Kidney (tissue), 14 donors: ENCODE data around the gene SYTL2. TPM values are rescaled to one million over a fixed set of nuclear protein-coding genes. Genes with fewer than 3 reads are reported as not detected.

Experiments used
- DNase-seq, 5 donors: peaks; one replicate each; pipeline ENCODE4 v3.0.0-alpha.2; 2013 to 2020
- FAIRE-seq: peaks from 2 replicates; lab custom pipeline; 2012; peaks lifted over from hg19 to GRCh38; lab: Jason Lieb, UNC
- H3K27ac ChIP-seq, 2 donors: one replicate each; pipeline ENCODE4 v1.7.0; 2013; ENCODE audit warnings: low read depth in 2 of 2, low read length in 2 of 2, inconsistent platforms in 1 of 2
- H3K27me3 ChIP-seq: one replicate; pipeline ENCODE4 v1.7.1; 2013; ENCODE audit warnings: low read length, inconsistent platforms; ENCODE audit not compliant: control insufficient read depth, insufficient read depth
- H3K36me3 ChIP-seq, 3 donors: one replicate each; pipeline versions ENCODE4 v1.7.0 to v1.7.1; 2013; ENCODE audit warnings: low read length in 3 of 3, control low read depth in 1 of 3, inconsistent platforms in 1 of 3; ENCODE audit not compliant: insufficient read depth in 3 of 3, control insufficient read depth in 2 of 3
- H3K4me1 ChIP-seq, 3 donors: one replicate each; pipeline versions ENCODE4 v1.7.0 to v1.7.1; 2013; ENCODE audit warnings: low read length in 3 of 3, inconsistent platforms in 1 of 3, low read depth in 1 of 3; ENCODE audit not compliant: control insufficient read depth in 2 of 3, insufficient read depth in 2 of 3
- H3K4me3 ChIP-seq, 3 donors: one replicate each; pipeline versions ENCODE4 v1.7.0 to v1.8.1; 2013; ENCODE audit warnings: low read length in 3 of 3, control low read depth in 1 of 3, inconsistent platforms in 1 of 3
- H3K9ac ChIP-seq, 3 donors: one replicate each; pipeline versions ENCODE4 v1.7.0 to v1.7.1; 2013; ENCODE audit warnings: low read length in 3 of 3, control low read depth in 1 of 3, inconsistent platforms in 1 of 3
- H3K9me3 ChIP-seq, 3 donors: one replicate each; pipeline versions ENCODE4 v1.7.0 to v1.7.1; 2013; ENCODE audit warnings: low read length in 3 of 3, control low read depth in 1 of 3, inconsistent platforms in 1 of 3; ENCODE audit not compliant: control insufficient read depth in 2 of 3, insufficient read depth in 1 of 3
- CTCF ChIP-seq: IDR thresholded peaks from 3 replicates; pipeline ENCODE4 v1.5.1; 2012; ENCODE audit warnings: mild to moderate bottlenecking, moderate library complexity, borderline replicate concordance; ENCODE audit not compliant: insufficient read depth; ENCODE audit errors: extremely low read depth
- intact Hi-C: fragments of 100-400 bp; cut with DNase I; formaldehyde crosslinking; loops from one replicate; pipeline ENCODE4 v1.11.1; 2022
- polyA plus RNA-seq: library from polyadenylated mRNA; stranded (reverse); fragments of 350-450 nt; fragmentation: Illumina TruSeq; extraction: RNeasy Lipid Tissue Mini Kit (QIAGEN cat#74804); gene quantifications from one replicate; pipeline ENCODE4 v1.2.3, GENCODE V29; 2014; ENCODE audit warnings: low read depth, low replicate concordance; ENCODE audit not compliant: insufficient read depth
- total RNA-seq: library from RNA; stranded (reverse); fragmentation: NEBNext Ultra II Directional; extraction: Animal tissue kit (Norgen Biotek cat#: 25700); gene quantifications from one replicate; pipeline ENCODE4 v1.2.1, GENCODE V29; 2021
- donor health status: control.
- donor health status: control.
- donor health status: control.
- donor health status: control.
- donor health status: control.
- donor health status: DM: yes; HTN: yes; CAD: no.
- donor health status: Normal renal cell carcinoma (clear cell type).

SYTL2 gene
- total and polyA plus RNA-seq, 2 donors from 2014 or later: 19.8 to 187 TPM

GRCh38 chr11:85725510-85726258 is 85.3 kb downstream of the SYTL2 start:
- Histone ChIP-seq H3K36me3 (peaks cover 0 to 7% (median 0%) of the 10 kb centered on the region in 3 donors), H3K4me1 (no peaks in the 10 kb centered on the region), H3K27me3 (no peaks in the 10 kb centered on the region), H3K4me3 (no peak overlapping the region), H3K9ac (no peak overlapping the region), H3K27ac (peak overlapping the region in 1 of 2 donors; percentile 23), H3K9me3 (no peaks in the 10 kb centered on the region)
- FAIRE-seq (no peak), DNase-seq (peak in 1 of 5 donors; percentile 39)
- no peak for TF ChIP-seq CTCF
- intact Hi-C loops: no loop called here

- H3K9me3 ChIP-seq: no peaks in the 10 kb centered on the region
- peaks cover 0 to 11% (median 0%) of the 10 kb centered on the region in 3 donors for H3K36me3 ChIP-seq
- intact Hi-C loops: no loop called here
- FAIRE-seq (no peak), DNase-seq (no peak)
- H3K4me3 ChIP-seq: no peak overlapping the region
- H3K27ac ChIP-seq: no peak overlapping the region
- no peak for TF ChIP-seq CTCF
- H3K4me1 ChIP-seq: no peaks in the 10 kb centered on the region
- no peak overlapping the region for H3K9ac ChIP-seq
- H3K27me3 ChIP-seq: no peaks in the 10 kb centered on the region
Observed at GRCh38 chr11:85724748-85725465, 86.0 kb downstream of the SYTL2 start.

GRCh38 chr11:85723088-85723487 is 87.9 kb downstream of the SYTL2 start:
- FAIRE-seq: no peak
- DNase-seq: no peak
- H3K4me1 ChIP-seq: no peaks in the 10 kb centered on the region
- intact Hi-C loops: no loop called here
- H3K9ac ChIP-seq: no peak overlapping the region
- H3K27ac ChIP-seq: peak overlapping the region in 1 of 2 donors; percentile 10
- no peaks in the 10 kb centered on the region for H3K27me3 ChIP-seq
- H3K4me3 ChIP-seq: no peak overlapping the region
- peaks cover 0 to 11% (median 0%) of the 10 kb centered on the region in 3 donors for H3K36me3 ChIP-seq
- H3K9me3 ChIP-seq: no peaks in the 10 kb centered on the region
- TF ChIP-seq CTCF: no peak
